Mammary microvascular endothelial cell (primary cell): Measurements from ENCODE around the gene C1QA. TPM values are rescaled to one million over a fixed set of nuclear protein-coding genes. Genes with fewer than 3 reads are reported as not detected.

ENCODE experiments used
- total RNA-seq: library from RNA; depleted of rRNA; stranded (reverse); fragments of >200 nt; gene quantifications from 2 replicates; pipeline ENCODE4 v1.2.3, GENCODE V29; 2015

Gene C1QA
- total RNA-seq: not detected in 2 replicates

GRCh38 chr1:22636353-22636752, at the start of gene C1QA:
C1QA (plus strand) TSS chr1:22636628; CDS start chr1:22637617, 989 bp downstream.

GRCh38 chr1:22643381-22643780, 7.0 kb downstream of the C1QA start, which contains the start of gene C1QC:
C1QC (plus strand) TSS chr1:22643633; CDS start chr1:22644024, 391 bp downstream.

GRCh38 chr1:22652881-22653316, 16.5 kb downstream of the C1QA start, which contains the start of gene C1QB:
C1QB (plus strand) TSS chr1:22653236; CDS start chr1:22659463, 6,227 bp downstream.

Other genes starting within 250 kb of the C1QA start
- gene ZBTB40, start 184.8 kb upstream of the C1QA start, total RNA-seq: 8.6 and 11.6 TPM in 2 replicates
- gene EPHA8, start 73.1 kb upstream of the C1QA start, total RNA-seq: not detected in 2 replicates
- gene C1QC, start 7.0 kb downstream of the C1QA start, total RNA-seq: not detected in 2 replicates
- not detected in 2 replicates for gene C1QB, start 16.6 kb downstream of the C1QA start, total RNA-seq
- gene EPHB2, start 74.2 kb downstream of the C1QA start, total RNA-seq: 29.1 and 32.1 TPM in 2 replicates